HUES64 (cell line): ENCODE data around the gene PTGES. TPM values are rescaled to one million over a fixed set of nuclear protein-coding genes. Genes with fewer than 3 reads are reported as not detected.
"Not testable (repeated sequence)": the region's sequence is repeated elsewhere in the genome, so short reads cannot be mapped to it uniquely, and the experiment has no call there.

Source experiments
- H3K27ac ChIP-seq: 2 replicates; pipeline ENCODE4 v1.7.0; 2013; ENCODE audit warnings: low read depth, low read length, inconsistent platforms
- H3K27me3 ChIP-seq: 2 replicates; pipeline ENCODE4 v1.6.1; 2013; ENCODE audit warnings: mild to moderate bottlenecking, low read length; ENCODE audit not compliant: insufficient read depth
- H3K36me3 ChIP-seq: 2 replicates; pipeline ENCODE4 v1.6.1; 2013; ENCODE audit warnings: mild to moderate bottlenecking, low read length; ENCODE audit not compliant: insufficient read depth
- H3K4me1 ChIP-seq: 2 replicates; pipeline ENCODE4 v1.6.1; 2013; ENCODE audit warnings: mild to moderate bottlenecking, low read length, moderate library complexity; ENCODE audit not compliant: insufficient read depth
- H3K4me3 ChIP-seq: 2 replicates; pipeline ENCODE4 v1.5.1; 2013; ENCODE audit warnings: mild to moderate bottlenecking, low read length, moderate library complexity
- H3K9ac ChIP-seq: 2 replicates; pipeline ENCODE4 v1.6.1; 2013; ENCODE audit warnings: mild to moderate bottlenecking, low read depth, low read length
- H3K9me3 ChIP-seq: 2 replicates; pipeline ENCODE4 v1.6.1; 2013; ENCODE audit warnings: low read depth, low read length; ENCODE audit not compliant: insufficient read depth
- WGBS: fragments of 150-250, 120-280 bp; methylation state at CpG from one replicate; pipeline ENCODE4 v1.1.7; 2013; ENCODE audit warnings: missing lambda C conversion rate; 5-methylcytosine and 5-hydroxymethylcytosine counted together
- polyA plus RNA-seq, 2 experiments: library from polyadenylated mRNA; stranded (reverse); fragments of 50-300 nt; gene quantifications; one replicate each; pipeline ENCODE4 v1.2.3, GENCODE V29; 2013

PTGES gene, protein sequence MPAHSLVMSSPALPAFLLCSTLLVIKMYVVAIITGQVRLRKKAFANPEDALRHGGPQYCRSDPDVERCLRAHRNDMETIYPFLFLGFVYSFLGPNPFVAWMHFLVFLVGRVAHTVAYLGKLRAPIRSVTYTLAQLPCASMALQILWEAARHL
- polyA plus RNA-seq (2013, experiment 1 of 2), result 1.4 TPM
- 2.5 TPM for polyA plus RNA-seq (2013, experiment 2 of 2)

DNA sequence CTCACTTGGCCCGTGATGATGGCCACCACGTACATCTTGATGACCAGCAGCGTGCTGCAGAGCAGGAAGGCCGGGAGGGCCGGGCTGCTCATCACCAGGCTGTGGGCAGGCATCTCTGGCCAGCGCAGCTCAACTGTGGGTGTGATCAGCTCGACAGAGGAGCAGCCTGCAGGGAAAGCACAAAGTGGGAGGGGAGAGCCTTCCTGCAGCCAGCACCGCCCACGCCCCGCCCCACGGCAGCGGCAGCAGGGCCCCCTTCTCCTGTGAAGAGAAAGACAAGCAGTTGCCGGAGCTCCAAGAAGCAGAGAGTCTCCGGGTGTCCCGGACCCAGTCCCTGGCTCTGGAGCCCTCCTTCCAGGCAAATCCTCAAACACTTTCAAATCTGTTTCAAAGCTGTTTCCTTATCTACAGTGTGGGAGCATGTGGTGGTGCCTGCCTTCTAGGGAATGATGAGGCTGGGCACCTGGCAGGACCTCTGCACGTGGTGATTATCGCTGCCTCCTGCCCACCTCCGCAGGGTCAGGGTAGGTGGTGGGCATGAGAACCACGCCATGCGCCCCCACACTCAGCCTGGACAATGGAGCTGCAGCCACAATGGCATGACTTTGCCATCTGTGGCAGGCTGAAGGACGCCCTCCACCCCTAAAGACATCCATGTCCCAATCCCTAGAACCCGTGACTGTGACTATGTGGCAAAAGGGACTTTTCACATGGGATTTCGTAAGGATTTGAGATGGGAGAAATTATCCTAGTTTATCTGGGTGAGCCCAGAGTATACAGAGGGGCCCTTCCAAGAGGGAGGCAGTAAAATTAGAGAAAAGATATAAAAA is at the start of gene PTGES:
Gene PTGES (minus strand): TSS at position 143 of the 830 bp plus-strand sequence. CDS start 30 bp downstream, at position 113.
- H3K27ac ChIP-seq, result no peak within 1 kb of the TSS
- WGBS, result 37% methylated on average over 23 of the region's 23 CpGs
- H3K4me1 ChIP-seq, result peaks cover 7% of the 10 kb centered on the region
- no peak within 1 kb of the TSS; the same call in 1 of the 2 replicates for H3K9ac ChIP-seq
- H3K27me3 ChIP-seq, result no peaks in the 10 kb centered on the region
- H3K9me3 ChIP-seq, result no peaks in the 10 kb centered on the region
- H3K36me3 ChIP-seq, result no peaks in the 10 kb centered on the region
- H3K4me3 ChIP-seq, result peak within 1 kb of the TSS; percentile 14; the same call in 1 of the 2 replicates

DNA sequence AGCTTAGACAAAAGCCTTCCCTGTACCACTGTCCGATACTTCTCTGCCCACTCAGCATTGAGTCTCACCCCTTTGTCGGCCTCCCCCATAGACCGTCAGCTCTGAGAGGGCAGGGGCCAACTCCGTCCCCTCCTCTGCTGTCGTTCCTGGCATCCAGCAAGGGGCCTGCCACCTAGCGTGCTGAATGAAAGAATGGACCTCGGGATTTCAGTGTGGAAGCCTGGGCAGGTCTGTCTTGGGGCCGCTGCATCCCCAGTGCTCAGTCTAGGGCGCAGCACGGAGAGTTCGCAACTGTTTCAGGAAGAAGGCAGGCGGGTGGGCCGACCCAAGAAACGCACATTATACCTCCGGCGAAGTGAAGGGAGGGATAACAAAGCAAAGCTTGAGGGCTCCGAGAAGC is 48.7 kb upstream of the PTGES start:
- H3K9ac ChIP-seq, result no peak overlapping the region
- no peaks in the 10 kb centered on the region for H3K27me3 ChIP-seq
- H3K4me1 ChIP-seq, result no peaks in the 10 kb centered on the region; the same call in 1 of the 2 replicates
- H3K36me3 ChIP-seq, result peaks cover 15% of the 10 kb centered on the region
- H3K27ac ChIP-seq, result no peak overlapping the region
- no peaks in the 10 kb centered on the region for H3K9me3 ChIP-seq
- H3K4me3 ChIP-seq, result no peak overlapping the region
- 89% methylated on average over 17 of the region's 17 CpGs for WGBS

GRCh38 chr9:129798973-129799372 is 46.1 kb upstream of the PTGES start:
- Histone ChIP-seq H3K4me1 (no peaks in the 10 kb centered on the region; the same call in 1 of the 2 replicates), H3K27me3 (peaks cover 3% of the 10 kb centered on the region; the same call in 1 of the 2 replicates), H3K4me3 (no peak overlapping the region), H3K9ac (no peak overlapping the region), H3K9me3 (no peaks in the 10 kb centered on the region), H3K36me3 (no peaks in the 10 kb centered on the region), H3K27ac (no peak overlapping the region)
- WGBS, result 76% methylated on average over 6 of the region's 6 CpGs

GRCh38 chr9:129796029-129796428 is 43.2 kb upstream of the PTGES start:
- not testable (repeated sequence) for H3K9ac ChIP-seq, H3K4me1 ChIP-seq, H3K27me3 ChIP-seq, H3K27ac ChIP-seq, H3K4me3 ChIP-seq, H3K9me3 ChIP-seq, H3K36me3 ChIP-seq
- 82% methylated on average over 2 of the region's 2 CpGs for WGBS

GRCh38 chr9:129794549-129794948 is 41.7 kb upstream of the PTGES start:
- H3K4me3 ChIP-seq, result no peak overlapping the region
- 91% methylated on average over 8 of the region's 8 CpGs for WGBS
- no peaks in the 10 kb centered on the region for H3K9me3 ChIP-seq
- H3K27ac ChIP-seq, result no peak overlapping the region
- H3K9ac ChIP-seq, result no peak overlapping the region
- no peaks in the 10 kb centered on the region for H3K36me3 ChIP-seq
- peaks cover 3% of the 10 kb centered on the region; the same call in 1 of the 2 replicates for H3K27me3 ChIP-seq
- H3K4me1 ChIP-seq, result no peaks in the 10 kb centered on the region

DNA sequence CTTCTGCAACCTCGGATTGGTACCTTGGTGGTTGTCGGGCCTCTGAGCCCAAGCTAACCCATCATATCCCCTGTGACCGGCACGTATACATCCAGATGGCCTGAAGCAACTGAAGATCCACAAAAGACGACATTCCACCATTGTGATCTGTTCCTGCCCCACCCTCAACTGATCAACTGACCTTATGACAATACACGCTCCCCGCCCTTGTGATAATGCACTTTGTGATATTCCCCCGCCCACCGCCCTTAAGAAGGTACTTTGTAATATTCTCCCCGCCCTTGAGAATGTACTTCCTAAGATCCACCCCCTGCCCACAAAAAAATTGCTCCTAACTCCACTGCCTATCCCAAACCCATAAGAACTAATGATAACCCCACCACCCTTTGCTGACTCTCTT is 33.6 kb upstream of the PTGES start:
- WGBS, result 91% methylated on average over 10 of the region's 10 CpGs
- Histone ChIP-seq H3K9me3 (no peaks in the 10 kb centered on the region), H3K4me1 (no peaks in the 10 kb centered on the region), H3K27ac (no peak overlapping the region), H3K9ac (no peak overlapping the region), H3K4me3 (no peak overlapping the region), H3K27me3 (no peaks in the 10 kb centered on the region), H3K36me3 (no peaks in the 10 kb centered on the region)

DNA sequence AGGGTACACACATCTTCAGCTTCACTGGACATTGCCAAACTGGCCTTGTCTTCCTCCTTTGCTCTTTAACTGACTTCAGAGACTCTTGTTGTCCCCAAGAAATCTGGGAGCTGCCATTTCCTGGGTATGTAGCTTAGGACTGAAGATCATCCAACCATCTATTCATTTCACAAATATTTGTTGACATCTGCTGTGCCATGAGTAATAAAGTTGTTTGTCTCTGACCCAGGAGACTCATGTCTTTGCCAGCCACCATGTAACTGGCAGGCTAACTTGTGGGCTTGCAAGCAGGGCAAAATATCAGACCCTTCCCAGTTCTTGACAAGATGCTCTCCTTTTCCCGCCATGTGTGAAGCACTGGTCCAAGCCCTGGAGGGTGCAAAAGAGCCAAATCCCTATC is 33.0 kb upstream of the PTGES start:
- no peak overlapping the region for H3K9ac ChIP-seq
- no peaks in the 10 kb centered on the region for H3K36me3 ChIP-seq
- no peaks in the 10 kb centered on the region for H3K4me1 ChIP-seq
- H3K27ac ChIP-seq, result no peak overlapping the region
- H3K27me3 ChIP-seq, result no peaks in the 10 kb centered on the region
- 100% methylated on average over 1 of the region's 1 CpG for WGBS
- H3K9me3 ChIP-seq, result no peaks in the 10 kb centered on the region
- H3K4me3 ChIP-seq, result no peak overlapping the region

GRCh38 chr9:129784970-129785369 is 32.1 kb upstream of the PTGES start:
- H3K4me1 ChIP-seq, H3K9me3 ChIP-seq, H3K36me3 ChIP-seq, H3K27ac ChIP-seq, H3K27me3 ChIP-seq, H3K4me3 ChIP-seq, H3K9ac ChIP-seq: not testable (repeated sequence)
- WGBS, result 82% methylated on average over 11 of the region's 11 CpGs

- Histone ChIP-seq H3K27ac (no peak overlapping the region), H3K9me3 (no peaks in the 10 kb centered on the region), H3K27me3 (no peaks in the 10 kb centered on the region), H3K9ac (no peak overlapping the region), H3K4me1 (no peaks in the 10 kb centered on the region), H3K4me3 (no peak overlapping the region), H3K36me3 (no peaks in the 10 kb centered on the region)
- 46% methylated on average over 14 of the region's 14 CpGs for WGBS
Measured at GRCh38 chr9:129783516-129784361, 30.9 kb upstream of the PTGES start.

DNA sequence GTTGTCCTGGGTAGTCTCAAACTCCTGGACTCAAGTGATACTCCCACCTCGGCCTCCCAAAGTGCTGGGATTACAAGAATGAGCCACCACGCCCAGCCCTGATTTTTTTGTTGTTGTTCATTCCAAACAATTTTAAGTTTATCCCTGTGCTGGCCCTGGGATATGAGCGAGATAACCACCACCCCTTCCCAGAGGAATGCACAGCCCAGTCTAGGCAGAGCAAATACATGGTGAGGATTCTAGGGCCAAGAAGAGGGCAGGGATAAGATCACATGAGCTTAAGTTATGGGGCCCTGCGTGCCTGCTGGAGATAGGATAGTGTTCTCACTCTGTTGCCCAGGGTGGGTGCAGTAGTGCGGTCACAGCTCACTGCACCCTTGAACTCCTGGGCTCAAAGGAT is 29.1 kb upstream of the PTGES start:
- H3K4me3 ChIP-seq, result no peak overlapping the region
- 90% methylated on average over 5 of the region's 5 CpGs for WGBS
- H3K36me3 ChIP-seq, result no peaks in the 10 kb centered on the region
- no peaks in the 10 kb centered on the region for H3K27me3 ChIP-seq
- H3K9me3 ChIP-seq, result no peaks in the 10 kb centered on the region
- peaks cover under 1% of the 10 kb centered on the region; the same call in 1 of the 2 replicates for H3K4me1 ChIP-seq
- no peak overlapping the region for H3K27ac ChIP-seq
- no peak overlapping the region for H3K9ac ChIP-seq

GRCh38 chr9:129781131-129781530 is 28.3 kb upstream of the PTGES start:
- H3K9me3 ChIP-seq, result no peaks in the 10 kb centered on the region
- no peaks in the 10 kb centered on the region for H3K27me3 ChIP-seq
- peaks cover 7% of the 10 kb centered on the region for H3K4me1 ChIP-seq
- H3K36me3 ChIP-seq, result no peaks in the 10 kb centered on the region
- 93% methylated on average over 8 of the region's 8 CpGs for WGBS
- no peak overlapping the region for H3K27ac ChIP-seq
- H3K9ac ChIP-seq, result no peak overlapping the region
- H3K4me3 ChIP-seq, result no peak overlapping the region
